ENCODE data around the gene PGM1. TPM values are rescaled to one million over a fixed set of nuclear protein-coding genes. Genes with fewer than 3 reads are reported as not detected.

The PGM1 gene
- total and polyA plus RNA-seq, 9 of the 15 experiments (the other 6 are each of a cell fraction or from before 2014, with no cell fraction given): 0.03 to 0.31 (median 0.09) TPM; not detected in 5

DNA sequence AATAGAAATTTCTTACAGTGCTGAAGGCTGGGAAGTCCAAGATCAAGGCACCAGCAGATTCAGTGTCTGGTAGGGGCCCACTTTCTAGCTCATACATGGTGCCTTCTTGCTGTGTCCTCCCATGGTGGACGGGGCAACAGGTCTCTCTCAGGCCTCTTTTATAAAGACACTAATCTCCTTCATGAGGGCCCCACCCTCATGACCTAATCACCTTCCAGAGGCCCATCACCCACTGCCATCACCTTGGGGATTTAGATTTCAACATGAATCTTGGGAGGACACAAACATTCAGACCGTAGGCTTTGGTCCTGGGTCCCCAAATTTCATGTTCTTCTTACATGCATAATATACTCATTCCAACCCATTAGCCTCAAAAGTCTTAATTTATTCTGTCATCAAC is 71.5 kb downstream of the PGM1 start:
- no peaks in the 10 kb centered on the region for H4K20me1 ChIP-seq (replicated peaks; ENCODE audit: control insufficient read depth, insufficient read depth, low read length)
- no peaks in the 10 kb centered on the region for H3K9me1 ChIP-seq (ENCODE audit: control insufficient read depth, insufficient read depth, low read length)
- peaks cover 8 to 13% of the 10 kb centered on the region in 2 experiments; a peak in 3 of 5 replicates for H3K27me3 ChIP-seq (ENCODE audit: control insufficient read depth in 2 of 2, insufficient read depth in 2 of 2, low read length in 2 of 2)
- in situ Hi-C loops (cut with MboI): no loop called here
- ChIA-PET CTCF (ENCODE audit: low intra/inter-chr PET ratio) (no interaction called here), POLR2A (no interaction called here)
- intact Hi-C loops (cut with micrococcal nuclease): no loop called here
- TF ChIP-seq MEIS2 (IDR thresholded peaks at IDR 0.05; ENCODE audit: partially characterized antibody): no peak
- TF ChIP-seq RFX1 (IDR thresholded peaks at IDR 0.05): no peak
- TF ChIP-seq, protein P1, sequence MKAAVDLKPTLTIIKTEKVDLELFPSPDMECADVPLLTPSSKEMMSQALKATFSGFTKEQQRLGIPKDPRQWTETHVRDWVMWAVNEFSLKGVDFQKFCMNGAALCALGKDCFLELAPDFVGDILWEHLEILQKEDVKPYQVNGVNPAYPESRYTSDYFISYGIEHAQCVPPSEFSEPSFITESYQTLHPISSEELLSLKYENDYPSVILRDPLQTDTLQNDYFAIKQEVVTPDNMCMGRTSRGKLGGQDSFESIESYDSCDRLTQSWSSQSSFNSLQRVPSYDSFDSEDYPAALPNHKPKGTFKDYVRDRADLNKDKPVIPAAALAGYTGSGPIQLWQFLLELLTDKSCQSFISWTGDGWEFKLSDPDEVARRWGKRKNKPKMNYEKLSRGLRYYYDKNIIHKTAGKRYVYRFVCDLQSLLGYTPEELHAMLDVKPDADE (conservative IDR thresholded peaks at IDR 0.05; ENCODE audit: control insufficient read depth, low read depth, low read length): no peak
- no peak for TF ChIP-seq ARHGAP35 (IDR thresholded peaks at IDR 0.05; ENCODE audit: partially characterized antibody)
- TF ChIP-seq, protein P2, sequence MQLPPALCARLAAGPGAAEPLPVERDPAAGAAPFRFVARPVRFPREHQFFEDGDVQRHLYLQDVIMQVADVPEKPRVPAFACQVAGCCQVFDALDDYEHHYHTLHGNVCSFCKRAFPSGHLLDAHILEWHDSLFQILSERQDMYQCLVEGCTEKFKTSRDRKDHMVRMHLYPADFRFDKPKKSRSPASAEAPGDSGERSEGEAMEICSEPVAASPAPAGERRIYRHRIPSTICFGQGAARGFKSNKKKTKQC (CRISPR knock-in tag; IDR thresholded peaks at IDR 0.05): no peak
- TF ChIP-seq, protein P3, sequence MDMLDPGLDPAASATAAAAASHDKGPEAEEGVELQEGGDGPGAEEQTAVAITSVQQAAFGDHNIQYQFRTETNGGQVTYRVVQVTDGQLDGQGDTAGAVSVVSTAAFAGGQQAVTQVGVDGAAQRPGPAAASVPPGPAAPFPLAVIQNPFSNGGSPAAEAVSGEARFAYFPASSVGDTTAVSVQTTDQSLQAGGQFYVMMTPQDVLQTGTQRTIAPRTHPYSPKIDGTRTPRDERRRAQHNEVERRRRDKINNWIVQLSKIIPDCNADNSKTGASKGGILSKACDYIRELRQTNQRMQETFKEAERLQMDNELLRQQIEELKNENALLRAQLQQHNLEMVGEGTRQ (CRISPR knock-in tag; IDR thresholded peaks at IDR 0.05): no peak
- TF ChIP-seq, protein P4, sequence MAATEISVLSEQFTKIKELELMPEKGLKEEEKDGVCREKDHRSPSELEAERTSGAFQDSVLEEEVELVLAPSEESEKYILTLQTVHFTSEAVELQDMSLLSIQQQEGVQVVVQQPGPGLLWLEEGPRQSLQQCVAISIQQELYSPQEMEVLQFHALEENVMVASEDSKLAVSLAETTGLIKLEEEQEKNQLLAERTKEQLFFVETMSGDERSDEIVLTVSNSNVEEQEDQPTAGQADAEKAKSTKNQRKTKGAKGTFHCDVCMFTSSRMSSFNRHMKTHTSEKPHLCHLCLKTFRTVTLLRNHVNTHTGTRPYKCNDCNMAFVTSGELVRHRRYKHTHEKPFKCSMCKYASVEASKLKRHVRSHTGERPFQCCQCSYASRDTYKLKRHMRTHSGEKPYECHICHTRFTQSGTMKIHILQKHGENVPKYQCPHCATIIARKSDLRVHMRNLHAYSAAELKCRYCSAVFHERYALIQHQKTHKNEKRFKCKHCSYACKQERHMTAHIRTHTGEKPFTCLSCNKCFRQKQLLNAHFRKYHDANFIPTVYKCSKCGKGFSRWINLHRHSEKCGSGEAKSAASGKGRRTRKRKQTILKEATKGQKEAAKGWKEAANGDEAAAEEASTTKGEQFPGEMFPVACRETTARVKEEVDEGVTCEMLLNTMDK (IDR thresholded peaks at IDR 0.05; ENCODE audit: borderline replicate concordance, insufficient read depth, low read depth, low read length, poor library complexity, severe bottlenecking): no peak
- TF ChIP-seq, protein P5, sequence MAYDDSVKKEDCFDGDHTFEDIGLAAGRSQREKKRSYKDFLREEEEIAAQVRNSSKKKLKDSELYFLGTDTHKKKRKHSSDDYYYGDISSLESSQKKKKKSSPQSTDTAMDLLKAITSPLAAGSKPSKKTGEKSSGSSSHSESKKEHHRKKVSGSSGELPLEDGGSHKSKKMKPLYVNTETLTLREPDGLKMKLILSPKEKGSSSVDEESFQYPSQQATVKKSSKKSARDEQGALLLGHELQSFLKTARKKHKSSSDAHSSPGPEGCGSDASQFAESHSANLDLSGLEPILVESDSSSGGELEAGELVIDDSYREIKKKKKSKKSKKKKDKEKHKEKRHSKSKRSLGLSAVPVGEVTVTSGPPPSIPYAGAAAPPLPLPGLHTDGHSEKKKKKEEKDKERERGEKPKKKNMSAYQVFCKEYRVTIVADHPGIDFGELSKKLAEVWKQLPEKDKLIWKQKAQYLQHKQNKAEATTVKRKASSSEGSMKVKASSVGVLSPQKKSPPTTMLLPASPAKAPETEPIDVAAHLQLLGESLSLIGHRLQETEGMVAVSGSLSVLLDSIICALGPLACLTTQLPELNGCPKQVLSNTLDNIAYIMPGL (CRISPR knock-in tag; IDR thresholded peaks at IDR 0.05): no peak
- no peak for TF ChIP-seq ZNF280B (CRISPR knock-in tag; IDR thresholded peaks at IDR 0.05)
- no peak for TF ChIP-seq PHF8 (IDR thresholded peaks at IDR 0.05; ENCODE audit: borderline replicate concordance, low read length)
- TF ChIP-seq SLC30A9 (CRISPR knock-in tag; IDR thresholded peaks at IDR 0.05): no peak
- no peak for TF ChIP-seq ZSCAN32 (CRISPR knock-in tag; IDR thresholded peaks at IDR 0.05)
- no peak for TF ChIP-seq FOXJ2 (tag; IDR thresholded peaks at IDR 0.05)
- no peak for ATAC-seq
- H3K9me3 ChIP-seq (replicated peaks; ENCODE audit: control insufficient read depth, insufficient read depth, low read depth, low read length): no peaks in the 10 kb centered on the region
- no peak overlapping the region for H3K9ac ChIP-seq (ENCODE audit: insufficient read depth in 1 of 2, low read depth in 2 of 2, low read length in 2 of 2)
- no peaks in the 10 kb centered on the region for H3K4me1 ChIP-seq (replicated peaks in 1 of 2; ENCODE audit: control insufficient read depth in 2 of 2, insufficient read depth in 2 of 2, low read length in 2 of 2)
- no peak overlapping the region for H3K4me3 ChIP-seq
- no peak overlapping the region for H2AFZ ChIP-seq (ENCODE audit: low read depth, low read length)
- H3K36me3 ChIP-seq (ENCODE audit: control insufficient read depth, insufficient read depth, low read length): no peaks in the 10 kb centered on the region
- DNase-seq (ENCODE audit: extremely low read depth in 1 of 4, low spot score in 3 of 4): no peak
- FAIRE-seq: no peak
- 7% methylated on average over 2 of the region's 2 CpGs for WGBS (ENCODE audit: insufficient coverage, low coverage, missing lambda C conversion rate)
- H3K27ac ChIP-seq (ENCODE audit: extremely low read depth, low read depth, low read length): no peak overlapping the region
- no peak overlapping the region for H3K4me2 ChIP-seq (ENCODE audit: insufficient read depth, low read length)
- no peaks in the 10 kb centered on the region for H3K79me2 ChIP-seq (ENCODE audit: control insufficient read depth, insufficient read depth, low read length)
- no TSS peak for BruUV-seq (replicated peaks)

Measured in K562 (cell line).